Measurements from ENCODE around the gene PIGP. TPM values are rescaled to one million over a fixed set of nuclear protein-coding genes. Genes with fewer than 3 reads are reported as not detected.
A peak's percentile ranks its signal among the peaks of the same experiment; 100 is the strongest.

PIGP gene
- total and polyA plus RNA-seq, 2 of the 13 experiments (the other 11 are each of a cell fraction or from before 2014, with no cell fraction given), result 14.8 to 33.4 TPM

DNA sequence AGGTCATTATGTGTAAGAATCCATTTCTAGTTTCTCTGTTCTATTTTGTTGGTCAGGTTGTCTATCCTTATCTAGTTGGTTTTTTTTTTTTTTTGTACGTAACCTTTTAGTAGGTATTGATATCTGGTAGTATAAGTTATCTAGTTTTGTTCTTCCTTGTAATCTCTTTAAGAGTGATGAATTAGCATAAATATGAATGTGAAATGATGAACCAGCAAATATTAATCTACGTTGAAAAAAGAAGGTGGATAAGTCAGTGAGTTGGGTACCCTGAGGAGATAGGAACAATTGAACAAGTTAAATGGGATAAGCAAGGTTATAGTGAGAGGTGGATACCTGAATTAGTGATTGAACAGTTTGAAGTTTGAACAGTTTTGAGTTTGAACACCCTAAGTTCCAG is 34.1 kb upstream of the PIGP start:
- no peak for FAIRE-seq
- Histone ChIP-seq H3K79me2 (ENCODE audit: insufficient read depth, low read length) (peaks cover 54% of the 10 kb centered on the region), H3K4me3 (replicated peaks in 1 of 3; ENCODE audit: insufficient read depth in 1 of 3, low read depth in 2 of 3, low read length in 3 of 3) (no peak overlapping the region), H3K9me3 (ENCODE audit: low read length) (peaks cover 8% of the 10 kb centered on the region), H3K4me1 (ENCODE audit: insufficient read depth, low read length) (peaks cover 45% of the 10 kb centered on the region), H2AFZ (ENCODE audit: low read length) (no peak overlapping the region), H3K27me3 (ENCODE audit: control insufficient read depth in 1 of 2, insufficient read depth in 2 of 2, low read length in 2 of 2) (no peaks in the 10 kb centered on the region), H3K36me3 (replicated peaks in 1 of 2; ENCODE audit: control insufficient read depth in 1 of 2, insufficient read depth in 2 of 2, low read length in 2 of 2) (peaks cover 4 to 10% of the 10 kb centered on the region in 2 experiments), H3K9ac (ENCODE audit: insufficient read depth, low read depth, low read length) (no peak overlapping the region), H3K4me2 (ENCODE audit: low read depth, low read length) (no peak overlapping the region), H3K27ac (ENCODE audit: extremely low read length, insufficient read depth, low read length) (no peak overlapping the region), H4K20me1 (ENCODE audit: insufficient read depth, low read length) (no peaks in the 10 kb centered on the region)
- in situ Hi-C loops (cut with HindIII; ENCODE audit: extremely low pct_ligation_motif_present, low pct_unique_long_range_greater_than_20kb) (no loop called here), intact Hi-C loops (cut with micrococcal nuclease; ENCODE audit: unreplicated experiment) (no loop called here)
- BruUV-seq (replicated peaks), result no TSS peak
- CTCF ChIA-PET (ENCODE audit: low intra/inter-chr PET ratio, low total read pairs), result no interaction called here
- 96% methylated on average over 2 of the region's 2 CpGs for WGBS (ENCODE audit: low lambda C conversion rate)
- DNase-seq (ENCODE audit: low spot score), result no peak
- POLR2A ChIA-PET, result no interaction called here
- no peak for ATAC-seq
- TF ChIP-seq, protein P1, sequence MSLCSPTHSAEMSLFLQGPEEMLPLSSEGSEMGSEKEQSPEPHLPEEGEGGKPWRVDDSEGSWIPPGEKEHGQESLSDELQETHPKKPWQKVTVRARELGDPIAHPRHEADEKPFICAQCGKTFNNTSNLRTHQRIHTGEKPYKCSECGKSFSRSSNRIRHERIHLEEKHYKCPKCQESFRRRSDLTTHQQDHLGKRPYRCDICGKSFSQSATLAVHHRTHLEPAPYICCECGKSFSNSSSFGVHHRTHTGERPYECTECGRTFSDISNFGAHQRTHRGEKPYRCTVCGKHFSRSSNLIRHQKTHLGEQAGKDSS (CRISPR knock-in tag; IDR thresholded peaks at IDR 0.05; ENCODE audit: borderline replicate concordance, low read depth), result no peak
- TF ChIP-seq ZKSCAN8 (CRISPR knock-in tag; IDR thresholded peaks at IDR 0.05; ENCODE audit: borderline replicate concordance) (no peak), MAFF (IDR thresholded peaks at IDR 0.05; ENCODE audit: low read depth, low read length) (peak; percentile 57), SOX13 (IDR thresholded peaks at IDR 0.05) (no peak), SOX13 (CRISPR knock-in tag; conservative IDR thresholded peaks at IDR 0.05 in 1 of 2, IDR thresholded peaks at IDR 0.05 in 1 of 2) (no peak), FOXA1 (IDR thresholded peaks at IDR 0.05) (no peak), FOXA1 (CRISPR knock-in tag; IDR thresholded peaks at IDR 0.05) (no peak), ZNF891 (CRISPR knock-in tag; IDR thresholded peaks at IDR 0.05) (no peak), NR1H2 (CRISPR knock-in tag; IDR thresholded peaks at IDR 0.05; ENCODE audit: borderline replicate concordance, low read depth) (no peak), MAFK (conservative IDR thresholded peaks at IDR 0.05 in 1 of 2, IDR thresholded peaks at IDR 0.05 in 1 of 2; ENCODE audit: low read length in 2 of 2) (peak; percentile 58 to 62), NR2F2 (IDR thresholded peaks at IDR 0.05; ENCODE audit: borderline replicate concordance, low read depth) (no peak), RFXAP (CRISPR knock-in tag; IDR thresholded peaks at IDR 0.05; ENCODE audit: borderline replicate concordance) (no peak)
- TF ChIP-seq, protein P2, sequence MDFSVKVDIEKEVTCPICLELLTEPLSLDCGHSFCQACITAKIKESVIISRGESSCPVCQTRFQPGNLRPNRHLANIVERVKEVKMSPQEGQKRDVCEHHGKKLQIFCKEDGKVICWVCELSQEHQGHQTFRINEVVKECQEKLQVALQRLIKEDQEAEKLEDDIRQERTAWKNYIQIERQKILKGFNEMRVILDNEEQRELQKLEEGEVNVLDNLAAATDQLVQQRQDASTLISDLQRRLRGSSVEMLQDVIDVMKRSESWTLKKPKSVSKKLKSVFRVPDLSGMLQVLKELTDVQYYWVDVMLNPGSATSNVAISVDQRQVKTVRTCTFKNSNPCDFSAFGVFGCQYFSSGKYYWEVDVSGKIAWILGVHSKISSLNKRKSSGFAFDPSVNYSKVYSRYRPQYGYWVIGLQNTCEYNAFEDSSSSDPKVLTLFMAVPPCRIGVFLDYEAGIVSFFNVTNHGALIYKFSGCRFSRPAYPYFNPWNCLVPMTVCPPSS (IDR thresholded peaks at IDR 0.05), result no peak
- TF ChIP-seq, protein P3, sequence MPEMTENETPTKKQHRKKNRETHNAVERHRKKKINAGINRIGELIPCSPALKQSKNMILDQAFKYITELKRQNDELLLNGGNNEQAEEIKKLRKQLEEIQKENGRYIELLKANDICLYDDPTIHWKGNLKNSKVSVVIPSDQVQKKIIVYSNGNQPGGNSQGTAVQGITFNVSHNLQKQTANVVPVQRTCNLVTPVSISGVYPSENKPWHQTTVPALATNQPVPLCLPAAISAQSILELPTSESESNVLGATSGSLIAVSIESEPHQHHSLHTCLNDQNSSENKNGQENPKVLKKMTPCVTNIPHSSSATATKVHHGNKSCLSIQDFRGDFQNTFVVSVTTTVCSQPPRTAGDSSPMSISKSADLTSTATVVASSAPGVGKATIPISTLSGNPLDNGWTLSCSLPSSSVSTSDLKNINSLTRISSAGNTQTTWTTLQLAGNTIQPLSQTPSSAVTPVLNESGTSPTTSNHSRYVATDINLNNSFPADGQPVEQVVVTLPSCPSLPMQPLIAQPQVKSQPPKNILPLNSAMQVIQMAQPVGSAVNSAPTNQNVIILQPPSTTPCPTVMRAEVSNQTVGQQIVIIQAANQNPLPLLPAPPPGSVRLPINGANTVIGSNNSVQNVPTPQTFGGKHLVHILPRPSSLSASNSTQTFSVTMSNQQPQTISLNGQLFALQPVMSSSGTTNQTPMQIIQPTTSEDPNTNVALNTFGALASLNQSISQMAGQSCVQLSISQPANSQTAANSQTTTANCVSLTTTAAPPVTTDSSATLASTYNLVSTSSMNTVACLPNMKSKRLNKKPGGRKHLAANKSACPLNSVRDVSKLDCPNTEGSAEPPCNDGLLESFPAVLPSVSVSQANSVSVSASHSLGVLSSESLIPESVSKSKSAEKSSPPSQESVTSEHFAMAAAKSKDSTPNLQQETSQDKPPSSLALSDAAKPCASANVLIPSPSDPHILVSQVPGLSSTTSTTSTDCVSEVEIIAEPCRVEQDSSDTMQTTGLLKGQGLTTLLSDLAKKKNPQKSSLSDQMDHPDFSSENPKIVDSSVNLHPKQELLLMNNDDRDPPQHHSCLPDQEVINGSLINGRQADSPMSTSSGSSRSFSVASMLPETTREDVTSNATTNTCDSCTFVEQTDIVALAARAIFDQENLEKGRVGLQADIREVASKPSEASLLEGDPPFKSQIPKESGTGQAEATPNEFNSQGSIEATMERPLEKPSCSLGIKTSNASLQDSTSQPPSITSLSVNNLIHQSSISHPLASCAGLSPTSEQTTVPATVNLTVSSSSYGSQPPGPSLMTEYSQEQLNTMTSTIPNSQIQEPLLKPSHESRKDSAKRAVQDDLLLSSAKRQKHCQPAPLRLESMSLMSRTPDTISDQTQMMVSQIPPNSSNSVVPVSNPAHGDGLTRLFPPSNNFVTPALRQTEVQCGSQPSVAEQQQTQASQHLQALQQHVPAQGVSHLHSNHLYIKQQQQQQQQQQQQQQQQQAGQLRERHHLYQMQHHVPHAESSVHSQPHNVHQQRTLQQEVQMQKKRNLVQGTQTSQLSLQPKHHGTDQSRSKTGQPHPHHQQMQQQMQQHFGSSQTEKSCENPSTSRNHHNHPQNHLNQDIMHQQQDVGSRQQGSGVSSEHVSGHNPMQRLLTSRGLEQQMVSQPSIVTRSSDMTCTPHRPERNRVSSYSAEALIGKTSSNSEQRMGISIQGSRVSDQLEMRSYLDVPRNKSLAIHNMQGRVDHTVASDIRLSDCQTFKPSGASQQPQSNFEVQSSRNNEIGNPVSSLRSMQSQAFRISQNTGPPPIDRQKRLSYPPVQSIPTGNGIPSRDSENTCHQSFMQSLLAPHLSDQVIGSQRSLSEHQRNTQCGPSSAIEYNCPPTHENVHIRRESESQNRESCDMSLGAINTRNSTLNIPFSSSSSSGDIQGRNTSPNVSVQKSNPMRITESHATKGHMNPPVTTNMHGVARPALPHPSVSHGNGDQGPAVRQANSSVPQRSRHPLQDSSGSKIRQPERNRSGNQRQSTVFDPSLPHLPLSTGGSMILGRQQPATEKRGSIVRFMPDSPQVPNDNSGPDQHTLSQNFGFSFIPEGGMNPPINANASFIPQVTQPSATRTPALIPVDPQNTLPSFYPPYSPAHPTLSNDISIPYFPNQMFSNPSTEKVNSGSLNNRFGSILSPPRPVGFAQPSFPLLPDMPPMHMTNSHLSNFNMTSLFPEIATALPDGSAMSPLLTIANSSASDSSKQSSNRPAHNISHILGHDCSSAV (CRISPR knock-in tag; IDR thresholded peaks at IDR 0.05; ENCODE audit: borderline replicate concordance), result no peak
- TF ChIP-seq, protein P4, sequence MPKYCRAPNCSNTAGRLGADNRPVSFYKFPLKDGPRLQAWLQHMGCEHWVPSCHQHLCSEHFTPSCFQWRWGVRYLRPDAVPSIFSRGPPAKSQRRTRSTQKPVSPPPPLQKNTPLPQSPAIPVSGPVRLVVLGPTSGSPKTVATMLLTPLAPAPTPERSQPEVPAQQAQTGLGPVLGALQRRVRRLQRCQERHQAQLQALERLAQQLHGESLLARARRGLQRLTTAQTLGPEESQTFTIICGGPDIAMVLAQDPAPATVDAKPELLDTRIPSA (CRISPR knock-in tag; IDR thresholded peaks at IDR 0.05; ENCODE audit: borderline replicate concordance), result no peak
